ENCODE measurements around the gene PACSIN2.

Gene PACSIN2

DNA sequence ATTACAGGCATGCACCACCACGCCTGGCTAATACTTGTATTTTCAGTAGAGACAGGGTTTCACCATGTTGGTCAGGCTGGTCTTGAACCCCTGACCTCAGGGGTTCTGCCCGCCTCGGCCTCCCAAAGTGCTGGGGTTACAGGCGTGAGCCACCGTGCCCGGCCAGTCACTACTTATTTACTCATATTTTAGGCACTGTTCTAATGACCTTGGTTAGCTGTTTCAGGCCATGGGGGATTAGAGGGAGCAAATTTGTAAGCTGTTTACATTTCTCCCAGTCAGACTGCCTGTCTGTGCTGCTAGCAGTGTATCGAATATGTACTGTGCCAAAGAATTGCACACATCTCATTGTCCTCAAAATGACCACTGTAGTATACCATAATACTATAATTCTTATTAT is 32.7 kb upstream of the PACSIN2 start:
- Histone ChIP-seq H3K4me1 (no peaks in the 10 kb centered on the region), H3K36me3 (peaks cover 0 to 21% (median 3%) of the 10 kb centered on the region in 3 donors), H3K27ac (no peak overlapping the region), H3K9me3 (no peaks in the 10 kb centered on the region), H3K27me3 (no peaks in the 10 kb centered on the region), H3K4me3 (no peak overlapping the region)
- no peak for DNase-seq
- intact Hi-C loops (cut with DNase I; ENCODE audit: low total_unique reads): no loop called here
- TF ChIP-seq, protein P1, sequence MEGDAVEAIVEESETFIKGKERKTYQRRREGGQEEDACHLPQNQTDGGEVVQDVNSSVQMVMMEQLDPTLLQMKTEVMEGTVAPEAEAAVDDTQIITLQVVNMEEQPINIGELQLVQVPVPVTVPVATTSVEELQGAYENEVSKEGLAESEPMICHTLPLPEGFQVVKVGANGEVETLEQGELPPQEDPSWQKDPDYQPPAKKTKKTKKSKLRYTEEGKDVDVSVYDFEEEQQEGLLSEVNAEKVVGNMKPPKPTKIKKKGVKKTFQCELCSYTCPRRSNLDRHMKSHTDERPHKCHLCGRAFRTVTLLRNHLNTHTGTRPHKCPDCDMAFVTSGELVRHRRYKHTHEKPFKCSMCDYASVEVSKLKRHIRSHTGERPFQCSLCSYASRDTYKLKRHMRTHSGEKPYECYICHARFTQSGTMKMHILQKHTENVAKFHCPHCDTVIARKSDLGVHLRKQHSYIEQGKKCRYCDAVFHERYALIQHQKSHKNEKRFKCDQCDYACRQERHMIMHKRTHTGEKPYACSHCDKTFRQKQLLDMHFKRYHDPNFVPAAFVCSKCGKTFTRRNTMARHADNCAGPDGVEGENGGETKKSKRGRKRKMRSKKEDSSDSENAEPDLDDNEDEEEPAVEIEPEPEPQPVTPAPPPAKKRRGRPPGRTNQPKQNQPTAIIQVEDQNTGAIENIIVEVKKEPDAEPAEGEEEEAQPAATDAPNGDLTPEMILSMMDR (IDR thresholded peaks at IDR 0.05): no peak

DNA sequence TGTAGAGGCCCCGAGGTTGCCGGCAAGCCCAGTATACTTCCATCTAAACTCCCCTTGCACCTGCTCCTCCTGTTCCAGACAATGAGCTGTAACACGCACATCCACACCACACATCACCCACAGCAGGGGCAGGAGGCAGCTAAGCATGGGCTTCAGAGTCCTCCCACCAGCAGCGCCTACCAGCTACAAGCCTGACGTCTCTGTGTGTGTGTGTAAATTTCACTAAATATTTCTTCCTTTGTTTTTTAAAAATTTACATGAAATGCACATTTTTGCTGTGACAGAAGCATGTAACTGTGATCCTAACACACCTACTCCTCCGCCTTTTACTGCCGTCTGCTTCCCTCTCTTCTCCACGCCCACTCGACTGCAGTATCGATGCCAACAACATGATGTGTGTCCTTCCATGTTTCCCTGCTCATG is 29.4 kb upstream of the PACSIN2 start:
- Histone ChIP-seq H3K27ac (no peak overlapping the region), H3K9me3 (no peaks in the 10 kb centered on the region), H3K36me3 (no peaks in the 10 kb centered on the region), H3K4me3 (no peak overlapping the region), H3K4me1 (no peaks in the 10 kb centered on the region), H3K27me3 (no peaks in the 10 kb centered on the region)
- intact Hi-C loops (cut with DNase I; ENCODE audit: low total_unique reads): no loop called here
- DNase-seq: no peak
- TF ChIP-seq, protein P1 (IDR thresholded peaks at IDR 0.05): no peak

DNA sequence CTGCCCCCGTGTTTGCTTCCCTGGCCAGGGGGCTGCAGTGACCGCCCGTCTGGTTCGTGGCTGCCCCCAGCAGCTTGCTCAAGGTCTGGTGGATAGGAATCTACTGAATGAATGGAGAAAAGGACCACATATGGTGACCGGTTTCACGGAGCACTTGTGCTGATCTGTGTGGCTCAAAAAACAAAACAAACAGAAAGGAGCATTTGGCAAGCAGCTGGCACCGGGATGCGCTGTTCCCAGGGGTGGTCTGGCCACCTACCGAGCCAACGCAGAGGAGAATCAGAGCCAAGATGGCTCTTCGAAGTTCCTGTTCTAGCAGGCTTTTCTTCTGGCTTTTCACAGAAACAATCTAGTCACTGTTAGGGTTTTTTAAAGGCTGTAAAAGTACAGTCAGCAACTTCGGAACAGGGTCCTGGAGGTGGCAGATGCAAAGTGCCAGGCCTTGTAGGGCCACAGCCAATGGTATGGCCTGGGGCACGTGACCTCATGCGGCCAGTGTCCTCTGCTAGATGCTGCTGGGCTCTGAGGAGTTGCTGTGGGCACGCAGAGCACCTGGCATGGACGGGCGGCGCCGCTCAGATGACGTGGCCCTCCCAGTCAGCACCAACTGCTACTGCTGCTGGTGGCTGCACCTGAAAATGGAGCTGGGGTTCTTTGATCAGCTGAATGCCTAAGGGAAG is 27.3 kb upstream of the PACSIN2 start:
- Histone ChIP-seq H3K9me3 (no peaks in the 10 kb centered on the region), H3K36me3 (no peaks in the 10 kb centered on the region), H3K27ac (no peak overlapping the region), H3K4me3 (no peak overlapping the region), H3K4me1 (no peaks in the 10 kb centered on the region), H3K27me3 (no peaks in the 10 kb centered on the region)
- intact Hi-C loops (cut with DNase I; ENCODE audit: low total_unique reads): no loop called here
- TF ChIP-seq, protein P1 (IDR thresholded peaks at IDR 0.05): no peak
- no peak for DNase-seq

DNA sequence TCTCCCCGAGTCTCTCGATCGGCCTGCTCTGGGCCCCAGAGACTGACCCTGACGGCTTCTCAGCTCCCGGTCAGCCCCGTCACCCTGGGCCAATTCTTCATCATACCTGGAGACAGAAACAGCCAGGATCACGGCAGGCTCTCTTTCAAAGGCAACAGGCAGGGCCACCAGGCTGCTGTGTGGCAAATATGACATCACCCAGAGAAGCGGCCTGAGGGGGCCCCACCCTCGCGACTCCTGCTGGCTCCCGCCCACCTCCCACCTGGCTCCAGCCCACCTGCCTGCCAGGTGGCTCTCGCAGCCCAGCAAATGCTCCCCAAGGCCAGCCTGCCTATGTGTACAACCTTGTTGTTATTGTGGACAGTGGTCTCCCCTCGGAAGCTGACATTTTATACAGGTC is 24.9 kb upstream of the PACSIN2 start:
- intact Hi-C loops (cut with DNase I; ENCODE audit: low total_unique reads): loop anchor here (10.0 kb wide), 1 partner anchor 65 kb away; no protein-coding TSS in a partner anchor
- no peak for DNase-seq
- H3K36me3 ChIP-seq: no peaks in the 10 kb centered on the region
- TF ChIP-seq, protein P1 (IDR thresholded peaks at IDR 0.05): no peak
- H3K9me3 ChIP-seq: no peaks in the 10 kb centered on the region
- no peak overlapping the region for H3K27ac ChIP-seq
- H3K27me3 ChIP-seq: no peaks in the 10 kb centered on the region
- peaks cover 0 to 4% (median 0%) of the 10 kb centered on the region in 4 donors for H3K4me1 ChIP-seq
- no peak overlapping the region for H3K4me3 ChIP-seq

DNA sequence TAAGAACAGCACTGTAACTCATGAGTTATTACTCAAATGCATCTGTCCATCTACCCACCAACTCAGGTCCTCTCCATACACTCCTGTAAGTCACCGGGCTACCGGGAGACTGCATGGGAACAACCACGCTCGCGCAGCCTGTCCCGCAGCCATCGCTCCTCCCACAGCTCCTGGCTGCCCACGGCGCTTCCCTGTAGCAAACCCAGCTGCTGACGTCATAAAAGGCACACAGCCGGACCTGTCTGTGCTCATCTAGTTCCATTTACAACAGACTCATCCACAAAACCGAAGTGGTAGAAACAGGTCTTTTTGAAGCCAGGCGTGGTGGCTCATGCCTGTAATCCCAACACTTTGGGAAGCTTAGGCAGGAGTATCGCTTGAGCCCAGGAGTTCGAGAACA is 23.4 kb upstream of the PACSIN2 start:
- no peaks in the 10 kb centered on the region for H3K9me3 ChIP-seq
- peaks cover 0 to 8% (median 6%) of the 10 kb centered on the region in 4 donors for H3K4me1 ChIP-seq
- intact Hi-C loops (cut with DNase I; ENCODE audit: low total_unique reads): loop anchor here (10.0 kb wide), 1 partner anchor 64 kb away; no protein-coding TSS in a partner anchor
- no peak overlapping the region for H3K27ac ChIP-seq
- no peaks in the 10 kb centered on the region for H3K27me3 ChIP-seq
- TF ChIP-seq, protein P1 (IDR thresholded peaks at IDR 0.05): no peak
- H3K36me3 ChIP-seq: no peaks in the 10 kb centered on the region
- DNase-seq: no peak
- no peak overlapping the region for H3K4me3 ChIP-seq
